DMS153 (cell line): ENCODE data around the gene MAP3K4.
"Not testable (repeated sequence)": the region's sequence is repeated elsewhere in the genome, so short reads cannot be mapped to it uniquely, and the experiment has no call there.

ENCODE experiments used
- DNase-seq: peaks from one replicate; lab custom pipeline; 2025; lab: John Stamatoyannopoulos, UW

Gene MAP3K4

GRCh38 chr6:161088676-161089328, 97.2 kb downstream of the MAP3K4 start:
- no peak for DNase-seq

GRCh38 chr6:161091151-161091550, 99.6 kb downstream of the MAP3K4 start:
- no peak for DNase-seq

- no peak for DNase-seq
These were observed 100.6 kb downstream of the MAP3K4 start for GRCh38 chr6:161091972-161092701.

GRCh38 chr6:161094955-161095354, 103.4 kb downstream of the MAP3K4 start:
- DNase-seq: no peak

- no peak for DNase-seq
These were observed 104.3 kb downstream of the MAP3K4 start for GRCh38 chr6:161095916-161096315.

- DNase-seq: no peak
These were observed 108.5 kb downstream of the MAP3K4 start for GRCh38 chr6:161100072-161100471.

- no peak for DNase-seq
These were observed 109.9 kb downstream of the MAP3K4 start for GRCh38 chr6:161101517-161101916.

- DNase-seq: no peak
These were observed 111.9 kb downstream of the MAP3K4 start for GRCh38 chr6:161103475-161103874.

- no peak for DNase-seq
These were observed 113.4 kb downstream of the MAP3K4 start for GRCh38 chr6:161104966-161105365.

GRCh38 chr6:161105408-161105807, 113.8 kb downstream of the MAP3K4 start:
- DNase-seq: no peak

- DNase-seq: no peak
These were observed 116.5 kb downstream of the MAP3K4 start for GRCh38 chr6:161107779-161108730.

- no peak for DNase-seq
These were observed 117.3 kb downstream of the MAP3K4 start for GRCh38 chr6:161108916-161109315.

- DNase-seq: no peak
These were observed 117.8 kb downstream of the MAP3K4 start for GRCh38 chr6:161109366-161109765.

- DNase-seq: no peak
These were observed 118.6 kb downstream of the MAP3K4 start for GRCh38 chr6:161110028-161110779.

- DNase-seq: no peak
These were observed 119.7 kb downstream of the MAP3K4 start for GRCh38 chr6:161111261-161111660.

GRCh38 chr6:161115468-161115867, 123.9 kb downstream of the MAP3K4 start:
- DNase-seq: no peak

- DNase-seq: no peak
These were observed 125.0 kb downstream of the MAP3K4 start for GRCh38 chr6:161116554-161116953.

- DNase-seq: no peak
These were observed 125.7 kb downstream of the MAP3K4 start for GRCh38 chr6:161117308-161117707.

GRCh38 chr6:161117942-161118341, 126.4 kb downstream of the MAP3K4 start:
- no peak for DNase-seq

- DNase-seq: not testable (repeated sequence)
These were observed 131.8 kb downstream of the MAP3K4 start for GRCh38 chr6:161123319-161123718.

GRCh38 chr6:161125591-161125990, 134.0 kb downstream of the MAP3K4 start:
- no peak for DNase-seq
